Immature natural killer cell (primary cell): ENCODE measurements around the gene OSBPL6. TPM values are rescaled to one million over a fixed set of nuclear protein-coding genes. Genes with fewer than 3 reads are reported as not detected.
"Not testable (repeated sequence)": the region's sequence is repeated elsewhere in the genome, so short reads cannot be mapped to it uniquely, and the experiment has no call there.

ENCODE experiments used
- DNase-seq, 3 donors: peaks; one replicate each; pipeline ENCODE4 v3.0.0; 2022; ENCODE audit warnings: mixed read lengths in 1 of 3
- H3K27ac Mint-ChIP-seq, 6 donors: one replicate each; pipeline ENCODE4 v1.8.0; 2020; ENCODE audit warnings: mixed read lengths in 6 of 6, mild to moderate bottlenecking in 5 of 6, inconsistent platforms in 4 of 6, moderate library complexity in 3 of 6
- H3K27me3 Mint-ChIP-seq, 3 donors: one replicate each; pipeline ENCODE4 v1.8.0; 2020 to 2021; ENCODE audit warnings: low read depth in 3 of 3, mild to moderate bottlenecking in 3 of 3, mixed read lengths in 3 of 3, moderate library complexity in 3 of 3, inconsistent platforms in 1 of 3
- H3K36me3 Mint-ChIP-seq, 3 donors: one replicate each; pipeline ENCODE4 v1.8.0; 2020; ENCODE audit warnings: mixed read lengths in 3 of 3, inconsistent platforms in 2 of 3, mild to moderate bottlenecking in 2 of 3
- H3K4me1 Mint-ChIP-seq, 2 donors: one replicate each; pipeline ENCODE4 v1.8.0; 2020; ENCODE audit warnings: inconsistent platforms in 2 of 2, mild to moderate bottlenecking in 2 of 2, mixed read lengths in 2 of 2, moderate library complexity in 1 of 2
- H3K4me3 Mint-ChIP-seq, 5 donors: one replicate each; pipeline ENCODE4 v1.8.0; 2020; ENCODE audit warnings: mild to moderate bottlenecking in 5 of 5, mixed read lengths in 5 of 5, inconsistent platforms in 3 of 5, moderate library complexity in 3 of 5
- H3K9me3 Mint-ChIP-seq, 6 donors: one replicate each; pipeline ENCODE4 v1.8.0; 2020; ENCODE audit warnings: mild to moderate bottlenecking in 6 of 6, mixed read lengths in 6 of 6, inconsistent platforms in 4 of 6, moderate library complexity in 3 of 6
- polyA plus RNA-seq, 3 donors: library from polyadenylated mRNA; unstranded; fragments of 300-500 nt; fragmentation: Illumina TruSeq; gene quantifications; one replicate each; pipeline ENCODE4 v1.2.3, GENCODE V29; 2021

The OSBPL6 gene
- polyA plus RNA-seq, 3 donors from 2014 or later, result not detected

GRCh38 chr2:178414266-178415247, 220.2 kb downstream of the OSBPL6 start:
- Mint-ChIP-seq H3K9me3 (no peaks in the 10 kb centered on the region), H3K27ac (peak overlapping the region; percentile 81 to 96 (median 90)), H3K4me3 (peak overlapping the region; percentile 86 to 97 (median 94)), H3K36me3 (no peaks in the 10 kb centered on the region), H3K27me3 (peaks cover 0 to 7% (median under 1%) of the 10 kb centered on the region in 3 donors), H3K4me1 (peaks cover 20 to 25% of the 10 kb centered on the region in 2 donors)
- peak; percentile 72 to 76 (median 75) for DNase-seq

- no peaks in the 10 kb centered on the region for H3K9me3 Mint-ChIP-seq
- H3K4me3 Mint-ChIP-seq, result no peak overlapping the region
- peaks cover 20 to 25% of the 10 kb centered on the region in 2 donors for H3K4me1 Mint-ChIP-seq
- no peak overlapping the region for H3K27ac Mint-ChIP-seq
- DNase-seq, result no peak
- H3K27me3 Mint-ChIP-seq, result peaks cover 0 to 4% (median 0%) of the 10 kb centered on the region in 3 donors
- no peaks in the 10 kb centered on the region for H3K36me3 Mint-ChIP-seq
Observed at GRCh38 chr2:178415979-178416378, 221.7 kb downstream of the OSBPL6 start.

- Mint-ChIP-seq H3K4me3 (no peak overlapping the region), H3K36me3 (no peaks in the 10 kb centered on the region), H3K9me3 (no peaks in the 10 kb centered on the region), H3K27ac (no peak overlapping the region), H3K4me1 (peaks cover 20 to 25% of the 10 kb centered on the region in 2 donors), H3K27me3 (peaks cover 0 to 4% (median 0%) of the 10 kb centered on the region in 3 donors)
- DNase-seq, result no peak
Observed at GRCh38 chr2:178417916-178418315, 223.6 kb downstream of the OSBPL6 start.

DNA sequence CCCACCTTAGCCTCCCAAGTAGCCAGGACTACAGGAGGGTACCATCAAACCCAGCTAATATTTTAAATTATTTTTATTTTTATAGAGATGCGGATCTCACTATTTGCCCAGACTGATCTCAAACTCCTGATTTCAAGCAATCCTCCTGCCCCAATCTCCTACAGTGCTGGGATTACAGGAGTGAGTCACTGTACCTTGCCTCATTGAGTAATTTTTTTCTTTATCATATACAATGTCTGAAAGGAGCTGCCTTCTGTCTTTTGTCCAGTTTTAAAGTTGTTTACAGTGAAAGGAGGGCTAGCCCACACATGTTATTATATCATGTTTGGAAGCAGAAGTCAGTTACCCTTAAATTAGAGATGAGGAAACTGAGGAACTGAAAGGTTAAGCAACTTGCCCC, 224.1 kb downstream of the OSBPL6 start:
- Mint-ChIP-seq H3K4me1 (peaks cover 16 to 20% of the 10 kb centered on the region in 2 donors), H3K4me3 (no peak overlapping the region), H3K27ac (no peak overlapping the region), H3K36me3 (no peaks in the 10 kb centered on the region), H3K27me3 (peaks cover 0 to 2% (median 0%) of the 10 kb centered on the region in 3 donors), H3K9me3 (no peaks in the 10 kb centered on the region)
- DNase-seq, result no peak

DNA sequence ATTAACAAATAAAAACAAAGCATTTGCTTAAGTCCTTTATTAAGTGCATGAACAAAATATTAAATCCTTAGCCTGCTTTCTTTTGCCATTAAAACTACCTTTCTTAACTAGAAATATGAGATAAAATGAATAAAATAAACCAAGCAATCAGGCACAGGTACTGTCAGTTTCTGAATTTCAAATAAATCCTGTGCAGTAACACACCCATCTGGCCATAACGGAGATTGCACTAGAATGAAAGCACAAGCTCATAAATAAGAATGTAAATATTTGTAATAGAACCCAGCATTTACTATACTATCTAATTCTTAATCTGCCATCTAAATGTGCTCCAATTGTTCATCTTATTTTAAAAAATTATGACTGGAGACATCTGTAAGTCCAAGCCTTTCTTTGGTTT, 224.8 kb downstream of the OSBPL6 start:
- H3K27ac Mint-ChIP-seq, result no peak overlapping the region
- DNase-seq, result no peak
- H3K27me3 Mint-ChIP-seq, result peaks cover 0 to 2% (median 0%) of the 10 kb centered on the region in 3 donors
- no peak overlapping the region for H3K4me3 Mint-ChIP-seq
- H3K9me3 Mint-ChIP-seq, result no peaks in the 10 kb centered on the region
- no peaks in the 10 kb centered on the region for H3K36me3 Mint-ChIP-seq
- peaks cover 11 to 13% of the 10 kb centered on the region in 2 donors for H3K4me1 Mint-ChIP-seq

DNA sequence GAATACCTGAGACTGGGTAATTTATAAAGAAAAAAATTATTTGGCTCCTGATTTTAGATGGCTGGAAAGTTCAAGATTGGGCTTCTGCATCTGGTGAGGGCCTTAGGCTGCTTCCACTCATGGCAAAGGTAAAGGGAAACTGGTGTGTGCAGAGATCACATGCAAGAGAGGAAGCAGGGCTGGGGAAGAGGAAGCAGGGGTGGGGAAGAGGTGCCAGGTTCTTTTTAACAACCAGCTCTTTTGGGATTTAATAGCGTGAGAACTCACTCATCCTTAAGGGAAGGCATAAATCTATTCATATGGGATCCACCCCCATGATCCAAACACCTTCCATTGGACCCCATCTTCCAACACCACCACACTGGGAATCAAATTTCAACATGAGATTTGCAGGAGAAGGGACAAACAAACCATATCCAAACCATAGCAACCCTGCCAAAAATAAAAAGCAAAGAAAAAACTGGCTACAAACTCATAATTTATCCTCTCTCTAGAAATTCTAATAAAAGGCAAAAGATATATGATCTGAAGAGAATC, 226.2 kb downstream of the OSBPL6 start:
- Mint-ChIP-seq H3K4me3 (no peak overlapping the region), H3K27me3 (no peaks in the 10 kb centered on the region), H3K4me1 (no peaks in the 10 kb centered on the region), H3K9me3 (peaks cover 0 to 5% (median 0%) of the 10 kb centered on the region in 6 donors), H3K36me3 (peaks cover 3 to 8% (median 4%) of the 10 kb centered on the region in 3 donors), H3K27ac (no peak overlapping the region)
- DNase-seq, result no peak

- peaks cover 0 to 1% (median 0%) of the 10 kb centered on the region in 3 donors for H3K27me3 Mint-ChIP-seq
- DNase-seq, result no peak
- no peak overlapping the region for H3K27ac Mint-ChIP-seq
- no peak overlapping the region for H3K4me3 Mint-ChIP-seq
- peaks cover 0 to 8% (median under 1%) of the 10 kb centered on the region in 6 donors for H3K9me3 Mint-ChIP-seq
- peaks cover 12 to 22% (median 16%) of the 10 kb centered on the region in 3 donors for H3K36me3 Mint-ChIP-seq
- no peaks in the 10 kb centered on the region for H3K4me1 Mint-ChIP-seq
Observed at GRCh38 chr2:178422097-178422496, 227.8 kb downstream of the OSBPL6 start.

GRCh38 chr2:178423746-178424145, 229.4 kb downstream of the OSBPL6 start:
- not testable (repeated sequence) for H3K27ac Mint-ChIP-seq, H3K4me3 Mint-ChIP-seq, H3K4me1 Mint-ChIP-seq, H3K27me3 Mint-ChIP-seq, H3K9me3 Mint-ChIP-seq, DNase-seq
- peaks cover 13 to 25% (median 23%) of the 10 kb centered on the region in 3 donors for H3K36me3 Mint-ChIP-seq

GRCh38 chr2:178425255-178425827, 231.0 kb downstream of the OSBPL6 start:
- Mint-ChIP-seq H3K4me1 (no peaks in the 10 kb centered on the region), H3K36me3 (peaks cover 13 to 35% (median 26%) of the 10 kb centered on the region in 3 donors), H3K27ac (no peak overlapping the region), H3K9me3 (peaks cover 0 to 8% (median under 1%) of the 10 kb centered on the region in 6 donors), H3K4me3 (no peak overlapping the region), H3K27me3 (peaks cover 0 to 1% (median 0%) of the 10 kb centered on the region in 3 donors)
- no peak for DNase-seq

GRCh38 chr2:178426388-178426787, 232.1 kb downstream of the OSBPL6 start:
- Mint-ChIP-seq H3K4me3 (no peak overlapping the region), H3K9me3 (peaks cover 0 to 8% (median under 1%) of the 10 kb centered on the region in 6 donors), H3K27me3 (peaks cover 0 to 1% (median 0%) of the 10 kb centered on the region in 3 donors), H3K27ac (no peak overlapping the region), H3K4me1 (no peaks in the 10 kb centered on the region), H3K36me3 (peaks cover 17 to 45% (median 30%) of the 10 kb centered on the region in 3 donors)
- no peak for DNase-seq

GRCh38 chr2:178427458-178427857, 233.1 kb downstream of the OSBPL6 start:
- peaks cover 0 to 1% (median 0%) of the 10 kb centered on the region in 3 donors for H3K27me3 Mint-ChIP-seq
- DNase-seq, result no peak
- H3K4me3 Mint-ChIP-seq, result no peak overlapping the region
- H3K9me3 Mint-ChIP-seq, result peaks cover 0 to 8% (median under 1%) of the 10 kb centered on the region in 6 donors
- no peak overlapping the region for H3K27ac Mint-ChIP-seq
- H3K4me1 Mint-ChIP-seq, result no peaks in the 10 kb centered on the region
- peaks cover 17 to 54% (median 38%) of the 10 kb centered on the region in 3 donors for H3K36me3 Mint-ChIP-seq

GRCh38 chr2:178428396-178428806, 234.1 kb downstream of the OSBPL6 start:
- Mint-ChIP-seq H3K4me1 (no peaks in the 10 kb centered on the region), H3K9me3 (peaks cover 0 to 8% (median under 1%) of the 10 kb centered on the region in 6 donors), H3K36me3 (peaks cover 17 to 58% (median 39%) of the 10 kb centered on the region in 3 donors), H3K27me3 (peaks cover 0 to 1% (median 0%) of the 10 kb centered on the region in 3 donors), H3K27ac (no peak overlapping the region), H3K4me3 (no peak overlapping the region)
- DNase-seq, result no peak

GRCh38 chr2:178429336-178429735, 235.0 kb downstream of the OSBPL6 start:
- peaks cover 17 to 58% (median 41%) of the 10 kb centered on the region in 3 donors for H3K36me3 Mint-ChIP-seq

More at GRCh38 chr2:178429336-178429735, 235.0 kb downstream of the OSBPL6 start:
- peaks cover 0 to 8% (median under 1%) of the 10 kb centered on the region in 6 donors for H3K9me3 Mint-ChIP-seq
- H3K4me1 Mint-ChIP-seq, result no peaks in the 10 kb centered on the region
- peaks cover 0 to 1% (median 0%) of the 10 kb centered on the region in 3 donors for H3K27me3 Mint-ChIP-seq
- H3K27ac Mint-ChIP-seq, result peak overlapping the region in 1 of 6 donors; percentile 6
- DNase-seq, result no peak
- H3K4me3 Mint-ChIP-seq, result no peak overlapping the region
